NCI-H2227 (cell line): ENCODE measurements around the gene ZFYVE28.
"Not testable (repeated sequence)": the region's sequence is repeated elsewhere in the genome, so short reads cannot be mapped to it uniquely, and the experiment has no call there.

Experiments used
- DNase-seq: peaks from one replicate; lab custom pipeline; 2025; ENCODE audit not compliant: unreplicated experiment; lab: John Stamatoyannopoulos, UW

The ZFYVE28 gene

GRCh38 chr4:2275546-2276251 lies 142.7 kb downstream of the ZFYVE28 start:
- DNase-seq, result no peak

DNA sequence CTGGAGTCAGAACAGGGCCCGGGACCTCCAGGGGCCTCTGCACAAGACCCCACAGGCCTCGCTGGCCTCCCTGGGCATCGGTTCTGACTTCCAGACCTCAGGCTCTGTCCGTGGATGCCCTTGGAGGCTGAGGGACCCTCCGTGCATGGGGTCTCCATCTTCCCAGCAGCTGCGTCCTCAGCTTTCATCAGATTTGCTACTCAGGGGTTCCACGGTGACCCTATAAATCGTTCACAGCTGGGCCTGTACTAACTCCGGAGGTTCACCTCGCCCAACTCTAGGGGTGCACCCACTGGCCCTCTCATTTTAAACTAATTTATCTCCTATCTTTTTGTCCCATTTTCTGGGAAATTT lies 143.4 kb downstream of the ZFYVE28 start:
- DNase-seq, result not testable (repeated sequence)

DNA sequence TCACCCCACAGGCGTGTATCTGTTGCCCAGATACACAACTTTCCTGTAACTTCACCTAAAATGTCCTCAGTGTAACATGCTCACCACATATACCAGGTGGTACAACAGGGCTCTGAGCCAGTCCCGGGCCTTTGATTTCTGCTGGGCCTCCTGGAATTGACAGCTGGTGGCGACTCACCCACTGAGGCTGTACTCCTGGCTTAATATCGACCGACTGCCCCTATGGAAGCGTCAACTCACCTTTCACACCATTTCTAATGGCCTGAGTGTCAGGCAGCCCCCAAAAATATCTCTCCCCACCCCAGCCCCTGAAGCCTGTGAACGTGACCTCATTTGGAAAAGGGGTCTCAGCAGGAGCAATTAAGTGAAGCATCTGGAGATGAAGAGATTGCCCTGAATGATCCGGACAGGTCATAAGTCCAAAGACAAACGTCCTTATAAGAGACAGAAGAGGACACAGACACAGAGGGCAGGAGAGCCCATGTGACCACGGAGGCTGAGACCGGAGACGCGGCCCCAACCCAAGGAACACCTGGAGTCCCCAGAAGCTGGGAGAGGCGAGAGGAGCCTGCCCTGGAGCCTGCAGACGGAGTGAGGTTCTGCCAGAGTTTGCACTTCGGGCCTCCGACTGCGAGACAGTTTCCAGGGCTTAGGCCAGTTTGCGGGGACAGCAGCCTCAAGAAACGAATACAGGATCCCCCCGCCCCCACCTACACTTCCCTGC lies 144.0 kb downstream of the ZFYVE28 start:
- no peak for DNase-seq

DNA sequence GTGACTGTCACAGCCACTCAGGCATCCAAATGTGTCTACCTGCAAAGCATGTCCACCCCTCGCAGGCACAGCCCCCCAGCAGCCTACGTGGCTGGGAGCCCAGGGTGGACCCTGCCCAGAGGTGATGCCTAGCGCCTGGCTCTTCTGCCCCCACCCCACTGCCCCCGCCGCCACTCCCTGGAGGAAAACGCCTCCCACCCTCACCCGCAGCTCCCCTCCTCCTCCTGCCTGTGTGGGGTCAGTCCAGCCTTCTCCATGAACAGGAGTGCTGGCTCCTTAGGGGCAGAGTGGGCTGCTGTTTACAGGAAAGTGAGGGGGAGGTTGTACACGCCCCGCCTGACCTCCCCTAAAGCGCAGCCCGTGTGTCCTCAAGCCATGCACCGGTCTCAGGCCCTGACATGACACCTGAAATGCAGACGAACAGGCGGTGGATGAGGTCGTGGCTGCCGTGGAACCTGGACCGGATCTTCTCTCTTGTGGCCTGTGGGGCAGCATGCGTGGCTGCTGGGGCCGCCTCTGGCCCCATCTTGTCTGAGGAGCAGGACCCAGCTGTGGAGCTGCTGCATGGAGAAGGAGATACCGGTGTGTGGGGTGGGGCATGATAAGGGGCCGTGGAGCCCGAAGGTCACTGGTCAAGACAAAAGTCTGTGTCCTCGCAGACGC lies 144.7 kb downstream of the ZFYVE28 start:
- DNase-seq, result no peak

GRCh38 chr4:2273221-2273620 lies 145.2 kb downstream of the ZFYVE28 start:
- DNase-seq, result no peak

- no peak for DNase-seq
Observed at GRCh38 chr4:2272828-2273120, 145.7 kb downstream of the ZFYVE28 start.

- no peak for DNase-seq
Observed at GRCh38 chr4:2272026-2272827, 146.2 kb downstream of the ZFYVE28 start.

DNA sequence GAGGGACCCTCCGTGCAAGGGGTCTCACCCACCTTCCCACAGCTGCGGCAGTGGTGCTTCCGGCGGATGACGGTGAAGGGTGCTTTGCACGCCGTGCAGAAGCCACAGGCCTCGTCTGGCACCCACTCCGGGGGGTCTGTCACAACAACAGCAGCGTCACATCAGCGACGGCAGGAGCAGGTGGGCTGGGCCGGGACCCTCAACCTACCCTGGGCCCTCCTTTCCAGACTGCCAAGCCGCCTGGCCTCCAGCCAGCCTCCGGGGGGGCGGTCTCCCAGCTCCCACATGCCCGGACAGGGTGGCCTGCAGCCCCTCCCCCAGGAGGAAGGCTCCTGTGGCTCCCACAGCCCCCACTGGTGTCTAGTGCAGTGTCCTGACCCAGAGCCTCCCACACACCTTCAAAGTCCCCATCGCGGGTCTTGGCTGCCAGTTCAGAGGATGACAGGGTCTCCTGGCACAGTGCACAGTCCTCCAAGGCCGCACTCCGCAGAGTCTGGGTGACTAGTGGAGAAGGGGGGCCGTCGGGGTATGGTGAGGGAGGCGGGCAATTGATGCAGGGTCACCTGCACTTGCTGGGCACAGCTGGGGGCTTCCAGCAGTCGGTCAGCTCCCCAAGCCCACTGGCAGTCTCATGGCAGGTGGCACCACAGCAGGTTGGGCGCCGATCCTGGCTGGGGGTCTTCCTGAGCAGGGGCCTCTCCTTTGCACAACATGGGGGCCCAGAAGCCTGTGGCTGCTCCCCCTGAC lies 147.0 kb downstream of the ZFYVE28 start:
- no peak for DNase-seq

GRCh38 chr4:2270341-2271165 lies 147.9 kb downstream of the ZFYVE28 start:
- no peak for DNase-seq

DNA sequence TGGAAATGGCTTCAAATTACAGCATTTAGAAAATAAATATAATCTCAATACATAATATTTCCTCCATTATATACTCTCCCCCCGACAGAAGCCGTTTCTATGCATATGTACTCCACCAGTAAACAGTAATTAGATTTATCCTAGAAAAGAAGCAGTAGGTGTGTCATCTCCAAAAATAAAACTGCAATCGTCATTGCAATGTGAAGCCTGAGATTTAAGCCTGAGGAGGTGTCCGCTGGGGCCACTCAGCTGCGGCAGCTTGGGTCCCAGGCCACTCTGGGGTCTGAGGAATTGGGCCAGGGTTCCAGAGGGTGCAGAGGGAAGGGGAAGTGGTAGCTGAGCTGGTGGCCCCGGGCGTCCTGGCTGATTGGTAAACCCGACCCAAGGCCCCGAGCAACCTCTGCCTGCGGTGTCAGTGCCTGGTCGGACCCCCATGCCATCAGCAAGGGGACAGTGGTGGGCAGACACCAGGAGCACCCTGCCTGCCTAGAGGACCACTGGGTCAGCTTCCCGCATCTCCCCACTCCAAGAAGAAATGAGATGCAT lies 148.8 kb downstream of the ZFYVE28 start:
- no peak for DNase-seq

- DNase-seq, result no peak
Observed at GRCh38 chr4:2269206-2269531, 149.3 kb downstream of the ZFYVE28 start.

GRCh38 chr4:2268357-2269205 lies 149.9 kb downstream of the ZFYVE28 start:
- DNase-seq, result no peak

- no peak for DNase-seq
Observed at GRCh38 chr4:2267841-2268240, 150.6 kb downstream of the ZFYVE28 start.

DNA sequence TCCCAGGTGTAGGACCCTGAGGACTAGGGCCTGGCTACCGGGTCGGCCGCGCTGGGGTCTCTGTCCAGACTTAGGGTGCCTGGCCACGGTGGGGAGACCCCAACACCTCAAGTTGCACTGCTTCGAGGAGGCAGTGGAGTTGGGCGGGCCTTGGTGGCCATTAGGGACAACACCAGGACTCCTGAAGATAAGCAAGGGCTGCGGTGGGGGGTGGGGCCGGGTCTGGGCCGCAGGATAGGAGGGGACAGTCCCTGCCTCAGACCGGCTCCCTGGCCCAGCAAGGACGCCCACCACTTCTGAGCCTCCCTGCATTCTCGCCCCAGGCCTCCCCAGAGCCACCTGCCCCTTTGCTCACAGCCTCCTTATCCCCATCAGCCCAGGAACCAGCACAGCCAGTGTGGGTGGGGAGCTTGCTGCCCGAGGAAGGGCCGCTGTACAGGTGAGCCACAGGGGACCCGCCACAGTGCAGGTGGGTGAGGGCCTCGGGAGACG lies 151.1 kb downstream of the ZFYVE28 start:
- DNase-seq, result no peak

GRCh38 chr4:2266821-2267220 lies 151.6 kb downstream of the ZFYVE28 start:
- DNase-seq, result no peak

GRCh38 chr4:2266181-2266580 lies 152.3 kb downstream of the ZFYVE28 start:
- no peak for DNase-seq

DNA sequence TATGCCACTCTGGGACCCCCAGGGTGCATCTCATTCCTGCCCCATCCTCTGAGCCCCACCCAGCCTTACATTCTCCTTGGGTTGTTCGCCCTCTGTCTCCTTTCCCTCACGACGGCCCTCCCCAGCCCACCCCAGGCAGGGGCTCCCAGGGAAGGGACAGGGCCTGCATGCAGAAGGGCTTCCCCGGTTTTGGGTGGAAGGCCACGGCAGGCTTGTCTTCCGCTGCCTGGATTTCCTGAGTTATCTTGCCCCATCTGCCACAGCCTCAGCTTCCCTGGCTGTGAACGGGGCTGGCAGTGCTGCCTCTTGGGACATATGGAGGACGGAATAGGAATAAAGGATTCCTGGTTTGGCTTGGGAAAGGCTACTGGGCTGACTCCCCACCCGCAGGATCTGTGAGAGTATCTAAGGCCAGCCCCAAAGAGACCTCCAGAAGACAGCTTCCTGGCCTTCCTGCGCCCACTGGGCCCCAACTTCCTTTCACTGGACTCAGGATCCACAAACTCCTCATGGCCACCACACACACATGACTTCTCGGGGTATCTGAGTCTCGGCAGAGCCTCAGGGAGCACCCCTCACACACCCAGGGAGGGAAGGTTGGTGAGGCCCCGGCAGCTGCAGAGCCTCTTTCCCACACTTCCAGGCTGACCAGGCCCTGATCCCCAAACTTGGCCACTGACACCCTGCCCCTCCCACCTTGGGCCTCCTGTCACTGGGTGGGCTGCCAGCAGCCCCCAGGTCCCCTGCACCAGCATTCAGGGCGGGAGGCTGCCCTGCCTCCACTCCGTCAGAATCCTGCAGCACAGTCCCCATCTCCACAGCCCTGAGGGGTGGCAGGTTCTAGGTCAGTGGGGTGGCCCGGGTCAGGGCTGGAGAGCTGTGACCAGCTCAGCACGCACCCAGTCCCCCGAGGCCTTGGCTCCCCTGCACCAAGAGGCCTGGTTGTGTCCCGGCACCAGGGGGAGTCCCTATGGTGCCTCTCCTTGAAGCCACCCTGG lies 153.0 kb downstream of the ZFYVE28 start:
- no peak for DNase-seq
